ENCODE data around the gene RHBDL3.

DNA sequence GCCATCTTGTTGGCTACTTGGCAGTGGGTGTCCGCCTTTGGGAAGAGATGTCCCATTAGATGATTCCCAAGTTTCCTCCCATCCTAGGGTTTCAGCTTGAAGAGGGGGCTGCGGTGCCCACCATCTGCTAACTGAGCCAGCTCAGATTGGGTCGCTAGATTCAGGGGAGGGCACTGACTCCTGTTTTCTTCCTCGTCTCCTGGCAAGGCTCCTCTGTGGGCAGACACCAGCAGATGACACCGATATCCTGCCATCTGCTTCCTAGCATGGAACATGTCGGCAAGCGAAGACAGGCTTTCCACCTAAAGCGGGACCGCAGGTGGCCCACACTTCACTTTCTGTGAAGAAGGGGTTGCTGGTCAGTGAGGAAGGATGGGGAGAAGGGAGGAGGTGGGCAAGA lies 49.0 kb downstream of the RHBDL3 start:
- TF ChIP-seq EP300 (conservative IDR thresholded peaks at IDR 0.05; ENCODE audit: poor library complexity, severe bottlenecking) (no peak), RAD21 (conservative IDR thresholded peaks at IDR 0.05) (no peak), POLR2AphosphoS5 (IDR thresholded peaks at IDR 0.05) (no peak), EZH2 (IDR thresholded peaks at IDR 0.05; ENCODE audit: borderline replicate concordance, insufficient read depth, low read length, poor library complexity, severe bottlenecking) (no peak)
- TF ChIP-seq, protein P1, sequence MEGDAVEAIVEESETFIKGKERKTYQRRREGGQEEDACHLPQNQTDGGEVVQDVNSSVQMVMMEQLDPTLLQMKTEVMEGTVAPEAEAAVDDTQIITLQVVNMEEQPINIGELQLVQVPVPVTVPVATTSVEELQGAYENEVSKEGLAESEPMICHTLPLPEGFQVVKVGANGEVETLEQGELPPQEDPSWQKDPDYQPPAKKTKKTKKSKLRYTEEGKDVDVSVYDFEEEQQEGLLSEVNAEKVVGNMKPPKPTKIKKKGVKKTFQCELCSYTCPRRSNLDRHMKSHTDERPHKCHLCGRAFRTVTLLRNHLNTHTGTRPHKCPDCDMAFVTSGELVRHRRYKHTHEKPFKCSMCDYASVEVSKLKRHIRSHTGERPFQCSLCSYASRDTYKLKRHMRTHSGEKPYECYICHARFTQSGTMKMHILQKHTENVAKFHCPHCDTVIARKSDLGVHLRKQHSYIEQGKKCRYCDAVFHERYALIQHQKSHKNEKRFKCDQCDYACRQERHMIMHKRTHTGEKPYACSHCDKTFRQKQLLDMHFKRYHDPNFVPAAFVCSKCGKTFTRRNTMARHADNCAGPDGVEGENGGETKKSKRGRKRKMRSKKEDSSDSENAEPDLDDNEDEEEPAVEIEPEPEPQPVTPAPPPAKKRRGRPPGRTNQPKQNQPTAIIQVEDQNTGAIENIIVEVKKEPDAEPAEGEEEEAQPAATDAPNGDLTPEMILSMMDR (IDR thresholded peaks at IDR 0.05; ENCODE audit: poor library complexity, severe bottlenecking) = no peak
